DMS53 treated with DMSO at 0.1 percent for 48 hours (cell line): ENCODE results near the gene RBM39.
A peak's percentile ranks its signal among the peaks of the same experiment; 100 is the strongest.
"Not testable (repeated sequence)": the region's sequence is repeated elsewhere in the genome, so short reads cannot be mapped to it uniquely, and the experiment has no call there.

Experiments used
- DNase-seq: peaks from one replicate; lab custom pipeline; 2025; ENCODE audit not compliant: unreplicated experiment; lab: John Stamatoyannopoulos, UW

Gene RBM39

GRCh38 chr20:35741892-35742740, at the start of gene RBM39:
Gene RBM39, minus strand, starts transcription at chr20:35742260. Its CDS starts 1,386 bp downstream, at chr20:35740874.
- peak; percentile 99 for DNase-seq

DNA sequence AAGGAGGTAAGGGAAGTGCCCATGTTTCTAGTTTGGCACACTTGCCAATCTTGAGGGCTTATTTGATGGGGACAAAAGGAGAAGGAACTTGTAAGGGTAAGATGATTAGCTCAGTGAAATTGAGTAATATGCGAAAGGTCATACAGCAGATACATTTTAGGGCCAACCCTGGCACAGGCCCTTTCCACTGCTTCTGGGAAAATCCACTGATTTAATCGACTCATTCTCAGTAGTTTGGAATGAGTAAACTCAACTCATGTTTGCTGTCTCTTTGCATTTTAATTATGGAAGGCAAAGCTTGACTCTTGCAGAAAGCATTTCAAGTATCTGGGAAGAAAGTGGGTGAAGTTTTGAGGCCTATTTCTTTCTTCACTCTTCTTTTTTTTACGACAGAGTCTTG, 49.8 kb upstream of the RBM39 start:
- DNase-seq: no peak

GRCh38 chr20:35791097-35791496, 49.0 kb upstream of the RBM39 start:
- DNase-seq: no peak

DNA sequence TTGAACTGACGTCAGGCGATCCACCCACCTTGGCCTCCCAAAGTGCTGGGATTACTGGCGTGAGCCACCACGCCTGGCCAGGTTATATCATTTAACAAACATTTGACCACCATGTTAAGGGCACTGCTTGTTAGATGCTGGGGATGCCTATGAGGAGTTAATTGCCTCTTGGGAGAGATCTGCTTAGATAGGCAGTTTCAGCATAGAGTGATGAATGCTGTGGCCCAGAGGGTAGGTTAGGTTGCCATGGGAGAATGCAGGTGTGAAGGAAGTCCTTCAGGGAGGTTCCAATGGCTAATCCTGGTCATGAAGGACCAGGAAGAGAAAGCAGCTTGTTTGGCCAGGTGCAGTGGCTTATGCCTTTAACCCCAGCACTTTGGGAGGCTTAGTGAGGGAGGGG, 46.7 kb upstream of the RBM39 start:
- DNase-seq: peak; percentile 75

GRCh38 chr20:35785541-35785940, 43.5 kb upstream of the RBM39 start:
- not testable (repeated sequence) for DNase-seq

GRCh38 chr20:35783811-35784210, 41.8 kb upstream of the RBM39 start:
- not testable (repeated sequence) for DNase-seq

- peak; percentile 61 for DNase-seq
Measured at GRCh38 chr20:35776513-35777101, 34.5 kb upstream of the RBM39 start.

GRCh38 chr20:35774391-35774790, 32.3 kb upstream of the RBM39 start:
- DNase-seq: no peak

- no peak for DNase-seq
Measured at GRCh38 chr20:35773154-35773751, 31.2 kb upstream of the RBM39 start.

DNA sequence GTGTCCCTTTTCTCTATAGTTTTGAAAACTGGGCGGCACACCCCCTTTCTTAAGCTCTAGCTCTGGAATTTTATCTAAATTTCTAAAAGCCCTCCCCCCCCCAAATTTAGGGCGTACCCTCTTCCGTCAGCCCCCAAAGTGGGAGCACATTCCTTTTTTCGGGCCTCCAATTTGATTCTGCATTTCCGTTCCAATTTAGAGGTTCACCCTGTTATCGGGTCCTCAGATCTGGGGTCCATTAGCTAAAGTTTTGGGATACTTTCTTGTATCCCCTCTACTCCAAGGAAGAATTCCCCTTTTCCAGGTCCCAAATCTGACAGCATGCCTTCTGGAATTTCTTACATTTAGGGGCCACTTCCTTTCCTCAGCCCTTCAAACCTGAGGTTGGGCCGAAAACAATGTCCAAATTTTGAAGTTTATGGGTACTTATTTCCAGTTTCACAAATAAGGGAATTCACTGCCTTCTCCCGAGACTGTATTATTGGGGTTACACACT, 30.6 kb upstream of the RBM39 start:
- no peak for DNase-seq

DNA sequence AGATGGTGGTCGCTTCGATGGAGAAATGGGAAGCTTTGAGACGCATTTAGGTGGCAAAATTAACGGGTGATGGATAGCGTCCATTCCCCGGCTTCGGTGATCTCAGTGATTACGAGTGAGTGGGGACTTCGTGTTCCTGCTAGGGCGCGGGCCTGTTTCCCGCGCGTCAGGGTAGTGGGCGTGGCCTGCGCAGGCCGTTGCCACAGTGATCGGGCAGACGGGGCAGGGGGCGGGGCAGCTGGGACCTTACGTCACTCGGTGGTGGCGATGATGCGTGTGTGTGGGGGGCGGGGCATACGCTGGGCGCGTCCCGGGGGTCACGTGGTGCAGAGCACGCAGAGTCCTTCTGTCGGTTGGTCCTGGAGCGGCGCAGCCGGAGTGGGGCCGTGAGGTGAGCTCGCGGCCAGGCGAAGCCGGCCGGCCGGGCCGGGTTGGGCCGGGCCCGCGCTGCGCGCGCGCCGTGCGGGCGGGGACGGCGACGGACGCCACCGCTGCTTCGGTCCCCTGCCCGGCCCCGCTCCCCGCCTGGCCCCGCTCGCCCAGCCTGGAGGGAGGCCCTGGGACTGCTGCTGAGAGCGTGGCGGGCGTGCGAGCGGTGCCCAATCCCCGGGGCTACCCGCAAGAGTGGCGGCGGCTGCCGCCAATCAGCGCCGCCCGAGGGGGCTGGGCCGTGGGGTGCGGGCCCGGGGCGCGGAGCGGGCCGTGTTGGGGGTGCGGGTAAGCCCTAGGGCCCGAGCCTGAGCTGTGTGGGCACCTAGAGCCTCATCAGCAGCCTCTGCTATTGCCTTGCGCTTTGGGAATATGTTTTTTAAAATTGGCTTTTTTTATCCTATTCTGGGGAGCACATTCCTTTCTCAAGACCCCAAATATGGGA, 29.9 kb upstream of the RBM39 start, which contains the start of gene PHF20:
TSS of gene PHF20 (plus strand) at position 327 of the 874 bp plus-strand sequence. CDS start 29,508 bp downstream, outside the sequence.
- peak; percentile 86 for DNase-seq

DNA sequence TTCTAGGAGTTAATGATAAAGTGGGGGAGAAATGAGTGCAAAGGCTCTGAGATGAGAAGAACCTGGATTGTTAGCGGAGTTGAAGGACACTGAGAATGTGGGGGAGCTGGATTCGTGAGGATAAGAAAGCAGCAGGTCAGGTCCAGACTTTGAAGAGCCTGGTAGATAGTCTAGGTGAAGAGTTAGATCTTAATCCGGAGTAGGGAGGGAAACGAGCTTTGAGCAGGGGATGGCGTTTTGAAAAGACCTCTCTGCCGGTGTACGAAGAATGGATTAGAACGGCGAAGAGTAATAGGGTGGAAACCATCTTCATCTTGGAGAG, 29.3 kb upstream of the RBM39 start:
- no peak for DNase-seq

DNA sequence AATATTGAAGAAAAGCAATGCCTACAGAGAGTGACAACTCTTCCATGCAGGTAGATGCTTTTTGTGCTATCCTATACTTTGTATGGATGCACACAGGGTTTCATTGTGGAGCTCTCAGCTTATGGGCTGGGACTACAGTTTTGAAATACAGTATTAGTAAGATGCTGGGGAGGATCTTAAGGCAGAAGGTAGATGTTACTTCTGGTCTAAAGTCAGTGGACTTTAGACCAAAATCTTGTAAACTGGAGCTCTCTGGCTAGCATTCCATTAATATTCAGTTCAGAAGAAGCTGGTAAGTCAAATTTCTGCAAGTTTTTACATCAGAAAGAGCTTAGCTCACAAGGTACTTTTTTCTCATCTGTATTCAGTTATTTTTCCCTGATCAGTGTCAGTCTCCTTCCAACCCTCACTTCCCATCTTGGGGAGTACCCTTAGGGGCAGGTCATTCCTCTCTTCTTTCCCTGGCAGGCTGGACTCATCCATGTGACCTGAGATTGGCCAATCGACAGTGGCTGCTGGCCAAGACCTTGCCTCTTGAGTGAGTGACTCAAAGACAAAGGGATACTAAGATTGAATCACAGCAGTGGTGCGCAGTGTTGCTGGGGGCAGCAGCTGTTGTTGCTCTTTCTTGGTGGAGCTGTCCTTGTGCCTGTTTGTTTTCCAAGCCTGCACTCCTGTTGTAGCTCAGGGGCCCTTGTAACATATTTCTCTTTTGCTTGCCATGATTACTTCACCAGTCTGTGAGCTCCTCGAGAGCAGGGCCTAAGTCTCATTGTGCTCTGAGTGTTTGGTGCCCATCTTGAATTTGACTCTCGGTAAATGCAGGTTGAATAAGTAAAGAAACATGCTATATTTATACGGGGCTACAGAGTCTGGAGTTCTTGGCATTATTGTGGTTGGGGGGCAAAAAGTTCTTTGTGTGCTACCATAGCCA, 26.9 kb upstream of the RBM39 start:
- no peak for DNase-seq

GRCh38 chr20:35767683-35768481, 25.8 kb upstream of the RBM39 start:
- no peak for DNase-seq

- DNase-seq: no peak
Measured at GRCh38 chr20:35766843-35767242, 24.8 kb upstream of the RBM39 start.

- not testable (repeated sequence) for DNase-seq
Measured at GRCh38 chr20:35764936-35765335, 22.9 kb upstream of the RBM39 start.

DNA sequence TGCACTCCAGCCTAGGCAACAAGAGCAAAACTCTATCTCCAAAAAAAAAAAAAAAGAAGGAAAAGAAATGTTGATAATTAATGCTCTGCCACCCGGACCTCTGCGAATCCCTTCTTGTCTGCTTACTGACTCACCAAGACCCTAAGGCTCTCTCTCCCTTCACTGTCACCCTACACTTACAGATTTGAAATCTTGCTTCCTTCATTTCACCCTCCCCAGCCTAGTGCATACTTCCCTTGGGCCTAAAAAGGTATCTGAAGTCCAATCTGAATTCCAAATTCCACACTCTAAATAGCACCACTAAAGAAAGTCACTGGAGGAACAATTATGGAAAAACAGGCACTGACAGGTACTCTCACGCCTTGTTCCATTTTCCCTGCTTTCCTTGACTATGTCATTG, 20.4 kb upstream of the RBM39 start:
- DNase-seq: no peak

DNA sequence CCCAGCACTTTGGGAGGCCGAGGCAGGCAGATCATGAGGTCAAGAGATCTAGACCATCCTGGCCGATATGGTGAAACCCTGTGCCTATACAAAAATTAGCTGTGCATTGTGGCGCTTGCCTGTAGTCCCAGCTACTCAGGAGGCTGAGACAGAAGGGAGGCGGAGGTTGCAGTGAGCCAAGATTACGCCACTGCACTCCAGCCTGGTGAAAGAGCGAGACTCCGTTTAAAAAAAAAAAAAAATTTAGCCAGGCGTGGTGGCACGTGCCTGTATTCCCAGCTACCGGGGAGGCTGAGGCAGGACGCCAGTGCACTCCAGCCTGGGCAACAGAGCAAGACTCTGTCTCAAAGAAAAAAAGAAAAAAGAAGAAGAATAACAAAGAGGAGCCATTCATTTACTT, 19.5 kb upstream of the RBM39 start:
- DNase-seq: not testable (repeated sequence)

DNA sequence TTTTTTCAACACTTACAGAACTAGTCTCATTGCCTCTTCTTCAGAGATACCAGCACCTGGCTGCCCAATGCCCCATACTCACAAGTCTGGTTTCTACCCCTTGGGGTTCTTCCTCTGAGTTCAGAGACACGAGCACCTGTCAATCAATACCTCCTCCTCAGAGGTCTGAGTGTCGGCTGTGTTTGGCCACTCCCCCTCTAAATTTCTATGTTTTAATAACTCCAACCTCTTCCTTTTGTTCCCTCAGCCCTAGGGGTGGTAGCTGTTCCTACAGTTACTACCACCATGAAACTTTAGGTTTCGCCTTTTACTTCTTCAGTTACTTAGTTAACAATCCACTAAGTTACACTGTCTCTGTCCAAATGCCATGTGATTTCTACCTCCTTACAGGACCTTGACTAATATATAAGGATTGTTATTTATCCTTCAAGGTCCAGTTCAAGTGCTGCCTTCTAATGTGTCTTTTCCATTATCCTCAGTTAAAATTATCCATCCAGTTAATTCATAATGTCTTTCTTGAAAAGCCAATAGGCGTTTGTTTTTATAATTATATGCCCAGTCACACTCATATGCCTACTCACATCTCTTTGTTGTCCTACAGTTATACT, 15.1 kb upstream of the RBM39 start:
- no peak for DNase-seq
